Type B pancreatic cell (in vitro differentiated cells): ENCODE data around the gene GTF2IRD1. TPM values are rescaled to one million over a fixed set of nuclear protein-coding genes. Genes with fewer than 3 reads are reported as not detected.

Source experiments
- DNase-seq: peaks from one replicate; pipeline ENCODE4 v3.0.0; 2021; ENCODE audit warnings: mixed read lengths; ENCODE audit not compliant: unreplicated experiment; ENCODE audit errors: extremely low spot score
- H3K27ac Mint-ChIP-seq: 2 replicates; pipeline ENCODE4 v1.8.0; 2021; ENCODE audit warnings: mild to moderate bottlenecking, mixed read lengths
- H3K27me3 Mint-ChIP-seq: 2 replicates; pipeline ENCODE4 v1.8.0; 2021; ENCODE audit warnings: mixed read lengths
- H3K36me3 Mint-ChIP-seq: 2 replicates; pipeline ENCODE4 v1.8.0; 2021; ENCODE audit warnings: mixed read lengths
- H3K4me1 Mint-ChIP-seq: one replicate; pipeline ENCODE4 v1.8.0; 2021; ENCODE audit warnings: mixed read lengths; ENCODE audit not compliant: unreplicated experiment
- H3K4me3 Mint-ChIP-seq: 2 replicates; pipeline ENCODE4 v1.8.0; 2021; ENCODE audit warnings: mild to moderate bottlenecking, mixed read lengths
- H3K9me3 Mint-ChIP-seq: 2 replicates; pipeline ENCODE4 v1.8.0; 2021; ENCODE audit warnings: mixed read lengths
- total RNA-seq: library from RNA; stranded (reverse); gene quantifications from 2 replicates; pipeline ENCODE4 v1.2.1, GENCODE V29; 2021; ENCODE audit warnings: low replicate concordance
- TF ChIP-seq, protein P1 (sequence below): fragments of 200-600 bp; sonication (generic); conservative IDR thresholded peaks from 2 replicates; pipeline ENCODE4 v1.5.0; 2021; ENCODE audit warnings: antibody characterized with exemption, mild to moderate bottlenecking

The GTF2IRD1 gene
- total RNA-seq, 1 donor from 2014 or later, result 47.9 TPM

GRCh38 chr7:74480861-74481417 lies 27.2 kb downstream of the GTF2IRD1 start:
- DNase-seq, result no peak
- Mint-ChIP-seq H3K4me1 (peaks cover 44% of the 10 kb centered on the region), H3K27me3 (no peaks in the 10 kb centered on the region), H3K4me3 (peak overlapping the region; percentile 52), H3K9me3 (no peaks in the 10 kb centered on the region), H3K36me3 (no peaks in the 10 kb centered on the region), H3K27ac (peak overlapping the region; percentile 94)
- TF ChIP-seq, protein P1, sequence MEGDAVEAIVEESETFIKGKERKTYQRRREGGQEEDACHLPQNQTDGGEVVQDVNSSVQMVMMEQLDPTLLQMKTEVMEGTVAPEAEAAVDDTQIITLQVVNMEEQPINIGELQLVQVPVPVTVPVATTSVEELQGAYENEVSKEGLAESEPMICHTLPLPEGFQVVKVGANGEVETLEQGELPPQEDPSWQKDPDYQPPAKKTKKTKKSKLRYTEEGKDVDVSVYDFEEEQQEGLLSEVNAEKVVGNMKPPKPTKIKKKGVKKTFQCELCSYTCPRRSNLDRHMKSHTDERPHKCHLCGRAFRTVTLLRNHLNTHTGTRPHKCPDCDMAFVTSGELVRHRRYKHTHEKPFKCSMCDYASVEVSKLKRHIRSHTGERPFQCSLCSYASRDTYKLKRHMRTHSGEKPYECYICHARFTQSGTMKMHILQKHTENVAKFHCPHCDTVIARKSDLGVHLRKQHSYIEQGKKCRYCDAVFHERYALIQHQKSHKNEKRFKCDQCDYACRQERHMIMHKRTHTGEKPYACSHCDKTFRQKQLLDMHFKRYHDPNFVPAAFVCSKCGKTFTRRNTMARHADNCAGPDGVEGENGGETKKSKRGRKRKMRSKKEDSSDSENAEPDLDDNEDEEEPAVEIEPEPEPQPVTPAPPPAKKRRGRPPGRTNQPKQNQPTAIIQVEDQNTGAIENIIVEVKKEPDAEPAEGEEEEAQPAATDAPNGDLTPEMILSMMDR, result no peak

DNA sequence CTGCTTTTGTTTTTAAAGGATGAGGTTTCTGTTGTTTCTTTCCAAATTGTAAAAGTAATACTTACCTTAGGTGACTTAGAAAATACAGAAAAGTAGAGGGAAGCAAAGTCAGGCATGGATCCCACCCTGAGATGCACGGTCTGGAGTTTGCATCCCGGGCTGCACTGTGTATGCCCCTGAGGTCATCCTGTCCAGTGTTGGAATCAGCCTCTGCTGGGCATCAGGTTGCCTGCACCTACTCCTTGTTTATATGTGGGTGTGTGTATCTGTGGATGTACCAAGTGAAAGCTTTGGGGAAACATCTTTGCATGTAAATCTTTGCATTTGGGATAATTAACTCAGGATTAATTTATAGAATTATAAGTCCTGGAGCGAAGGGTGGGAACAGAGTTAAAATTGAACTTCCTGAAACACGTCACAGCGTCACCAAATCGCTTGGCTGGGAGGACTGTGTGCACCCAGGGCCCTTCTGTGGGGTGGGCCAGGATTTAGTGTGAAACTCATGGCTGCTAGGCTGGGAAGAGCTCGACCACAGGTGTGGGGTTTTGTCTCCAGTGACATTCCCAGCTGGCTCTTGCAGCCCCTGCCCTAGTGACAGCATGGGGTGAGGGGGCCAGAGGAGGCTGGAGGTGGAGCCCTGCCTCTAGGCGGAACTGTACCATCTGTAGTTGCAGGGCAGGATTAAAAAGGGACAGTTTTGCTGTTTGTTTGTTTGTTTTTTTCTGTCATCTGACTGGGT lies 27.9 kb downstream of the GTF2IRD1 start:
- DNase-seq, result no peak
- Mint-ChIP-seq H3K9me3 (no peaks in the 10 kb centered on the region), H3K27me3 (no peaks in the 10 kb centered on the region), H3K4me3 (peak overlapping the region; percentile 52), H3K4me1 (peaks cover 48% of the 10 kb centered on the region), H3K36me3 (peaks cover 4% of the 10 kb centered on the region), H3K27ac (peak overlapping the region; percentile 94)
- TF ChIP-seq, protein P1, result no peak

DNA sequence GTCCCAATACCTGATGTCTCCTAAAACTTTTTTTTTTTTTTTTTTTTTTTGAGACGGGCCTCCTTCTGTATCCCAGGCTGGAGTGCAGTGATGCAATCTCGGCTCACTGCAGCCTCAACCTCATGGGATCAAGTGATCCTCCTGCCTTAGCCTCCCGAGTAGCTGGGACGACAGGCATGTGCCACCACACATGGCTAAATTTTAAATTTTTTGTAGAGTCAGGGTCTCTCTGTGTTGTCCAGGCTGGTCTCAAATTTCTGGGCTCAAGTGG lies 28.4 kb downstream of the GTF2IRD1 start:
- TF ChIP-seq, protein P1, result no peak
- Mint-ChIP-seq H3K36me3 (peaks cover 4% of the 10 kb centered on the region), H3K9me3 (no peaks in the 10 kb centered on the region), H3K4me1 (peaks cover 47% of the 10 kb centered on the region), H3K27ac (peak overlapping the region; percentile 94), H3K4me3 (no peak overlapping the region), H3K27me3 (no peaks in the 10 kb centered on the region)
- DNase-seq, result no peak

GRCh38 chr7:74482629-74483401 lies 29.1 kb downstream of the GTF2IRD1 start:
- no peak for DNase-seq
- no peaks in the 10 kb centered on the region for H3K27me3 Mint-ChIP-seq
- H3K27ac Mint-ChIP-seq, result peak overlapping the region; percentile 83
- TF ChIP-seq, protein P1, result no peak
- H3K4me1 Mint-ChIP-seq, result peaks cover 46% of the 10 kb centered on the region
- H3K36me3 Mint-ChIP-seq, result peaks cover 4% of the 10 kb centered on the region
- H3K9me3 Mint-ChIP-seq, result no peaks in the 10 kb centered on the region
- H3K4me3 Mint-ChIP-seq, result peak overlapping the region; percentile 59

DNA sequence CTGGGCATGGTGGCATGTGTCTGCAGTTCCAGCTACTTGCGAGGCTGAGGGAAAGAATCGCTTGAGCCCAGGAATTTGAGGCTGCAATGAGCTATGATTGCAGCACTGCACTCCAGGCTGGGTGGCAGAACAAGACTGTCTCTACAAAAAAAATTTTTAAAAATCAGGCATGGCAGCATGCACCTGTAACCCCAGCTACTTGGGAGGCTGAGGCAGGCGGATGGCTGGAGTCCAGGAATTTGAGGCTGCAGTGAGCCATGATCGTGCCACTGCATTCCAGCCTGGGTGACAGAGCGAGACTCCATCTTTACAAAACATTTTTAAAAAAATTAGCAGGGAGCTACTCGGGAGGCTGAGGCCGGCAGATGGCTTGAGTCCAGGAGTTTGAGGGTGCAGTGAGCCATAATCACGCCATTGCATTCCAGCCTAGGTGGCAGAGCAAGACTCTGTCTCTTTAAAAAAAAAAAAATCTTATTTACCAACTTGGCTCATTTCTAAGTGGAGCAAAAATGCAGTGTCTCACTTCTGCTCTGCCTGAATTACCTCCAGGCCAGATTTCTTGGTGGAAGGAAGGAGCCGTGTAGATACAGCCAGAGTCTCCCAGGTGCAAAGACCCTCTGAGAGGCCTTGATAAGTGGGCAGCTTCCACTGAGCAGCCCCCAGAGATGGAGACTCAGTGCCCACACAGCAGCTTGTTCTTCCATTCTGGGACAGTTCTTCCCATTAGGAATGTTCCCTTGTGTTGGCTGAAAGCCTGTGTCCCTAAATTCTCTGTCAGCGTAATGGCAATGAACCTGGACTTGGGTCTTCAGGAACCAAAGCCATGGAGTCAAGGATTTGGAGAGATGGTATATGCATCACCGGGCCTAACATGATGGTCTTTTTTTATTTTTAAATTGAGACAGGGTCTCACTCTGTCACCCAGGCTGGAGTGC lies 30.0 kb downstream of the GTF2IRD1 start:
- peaks cover 8% of the 10 kb centered on the region for H3K36me3 Mint-ChIP-seq
- TF ChIP-seq, protein P1, result no peak
- H3K27ac Mint-ChIP-seq, result peak overlapping the region; percentile 71
- no peak overlapping the region for H3K4me3 Mint-ChIP-seq
- peaks cover 45% of the 10 kb centered on the region for H3K4me1 Mint-ChIP-seq
- no peaks in the 10 kb centered on the region for H3K9me3 Mint-ChIP-seq
- no peaks in the 10 kb centered on the region for H3K27me3 Mint-ChIP-seq
- no peak for DNase-seq
